ENCODE data around the gene UPP1.

The UPP1 gene

DNA sequence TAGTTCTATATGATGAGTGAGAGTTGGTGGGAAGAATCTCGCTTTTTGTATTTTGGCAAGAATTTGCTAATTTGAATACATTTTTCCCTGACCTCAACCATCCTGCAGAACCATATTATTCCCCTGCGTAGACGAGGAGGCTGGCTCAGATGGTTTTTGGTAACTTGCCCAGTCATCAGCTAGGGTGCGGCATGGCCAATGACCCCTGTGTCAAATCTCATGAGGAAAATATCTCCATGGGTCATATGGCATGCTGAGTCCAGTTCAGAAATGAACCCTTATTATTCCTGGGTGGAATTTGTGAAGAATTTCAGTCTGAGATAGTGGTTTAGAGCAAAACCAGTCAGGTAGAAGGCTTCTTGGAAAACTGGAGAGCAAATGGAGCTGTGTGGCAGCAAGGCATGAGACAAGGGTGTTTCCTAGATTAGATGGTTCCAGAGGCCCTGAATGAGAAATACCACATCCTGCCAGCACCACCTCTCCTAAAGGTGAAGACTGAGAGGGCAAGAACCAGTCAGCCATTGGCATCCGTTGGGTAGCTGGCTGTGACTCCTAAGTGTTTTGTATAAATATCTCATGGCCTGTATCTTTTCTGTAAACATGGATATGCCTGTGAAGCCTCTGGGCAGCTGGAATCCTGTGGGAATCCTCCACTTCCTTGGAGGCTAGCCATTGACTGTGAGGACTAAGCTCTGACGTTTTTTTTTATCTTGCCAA, 5.8 kb upstream of the UPP1 start:
- no peaks in the 10 kb centered on the region for H3F3A ChIP-seq (ENCODE audit: insufficient read depth, low read length)
- no peak overlapping the region for H3K4me2 ChIP-seq (ENCODE audit: low read length)
- TF ChIP-seq, protein P1, sequence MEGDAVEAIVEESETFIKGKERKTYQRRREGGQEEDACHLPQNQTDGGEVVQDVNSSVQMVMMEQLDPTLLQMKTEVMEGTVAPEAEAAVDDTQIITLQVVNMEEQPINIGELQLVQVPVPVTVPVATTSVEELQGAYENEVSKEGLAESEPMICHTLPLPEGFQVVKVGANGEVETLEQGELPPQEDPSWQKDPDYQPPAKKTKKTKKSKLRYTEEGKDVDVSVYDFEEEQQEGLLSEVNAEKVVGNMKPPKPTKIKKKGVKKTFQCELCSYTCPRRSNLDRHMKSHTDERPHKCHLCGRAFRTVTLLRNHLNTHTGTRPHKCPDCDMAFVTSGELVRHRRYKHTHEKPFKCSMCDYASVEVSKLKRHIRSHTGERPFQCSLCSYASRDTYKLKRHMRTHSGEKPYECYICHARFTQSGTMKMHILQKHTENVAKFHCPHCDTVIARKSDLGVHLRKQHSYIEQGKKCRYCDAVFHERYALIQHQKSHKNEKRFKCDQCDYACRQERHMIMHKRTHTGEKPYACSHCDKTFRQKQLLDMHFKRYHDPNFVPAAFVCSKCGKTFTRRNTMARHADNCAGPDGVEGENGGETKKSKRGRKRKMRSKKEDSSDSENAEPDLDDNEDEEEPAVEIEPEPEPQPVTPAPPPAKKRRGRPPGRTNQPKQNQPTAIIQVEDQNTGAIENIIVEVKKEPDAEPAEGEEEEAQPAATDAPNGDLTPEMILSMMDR (IDR thresholded peaks at IDR 0.05; ENCODE audit: low read length): no peak
- no peak for TF ChIP-seq EZH2 (IDR thresholded peaks at IDR 0.05; ENCODE audit: borderline replicate concordance, low read length)

DNA sequence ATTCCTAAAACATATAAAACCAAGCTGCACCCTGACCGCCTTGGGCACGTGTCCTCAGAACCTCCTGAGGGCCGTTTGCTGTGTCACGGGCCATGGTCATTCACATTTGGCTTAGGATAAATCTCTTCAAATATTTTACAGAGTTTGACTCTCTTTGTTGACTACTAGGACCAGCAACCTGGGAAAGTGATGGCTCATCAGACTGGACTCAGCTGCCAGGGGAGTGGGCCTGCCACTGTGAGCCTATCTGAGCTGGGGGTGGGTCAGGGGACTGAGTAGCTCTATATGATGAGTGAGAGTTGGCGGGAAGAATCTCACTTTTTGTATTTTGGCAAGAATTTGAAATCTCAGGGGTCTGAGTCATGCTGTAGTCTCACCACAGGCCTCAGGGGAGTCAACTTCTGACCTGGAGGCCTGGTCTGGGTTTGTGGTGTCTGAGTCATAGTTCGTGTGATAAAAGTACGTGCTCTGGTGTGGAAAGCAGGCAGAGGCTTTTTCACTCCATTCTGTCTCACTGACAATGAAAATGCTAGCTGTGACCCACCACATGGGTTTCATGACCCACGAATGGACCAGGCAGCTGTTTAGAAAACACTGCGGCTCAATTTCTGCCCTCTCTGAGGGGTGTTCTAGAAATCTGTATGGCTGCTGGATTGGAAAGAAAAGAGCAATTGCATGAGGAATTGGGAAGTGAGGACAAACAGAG, 4.2 kb upstream of the UPP1 start:
- no peaks in the 10 kb centered on the region for H3K9me2 ChIP-seq (ENCODE audit: low read depth, low read length)
- H3K36me3 ChIP-seq (ENCODE audit: insufficient read depth, low read length): no peaks in the 10 kb centered on the region
- H3K27me3 ChIP-seq (ENCODE audit: insufficient read depth, low read length): no peaks in the 10 kb centered on the region
- no peaks in the 10 kb centered on the region for H3F3A ChIP-seq (ENCODE audit: insufficient read depth, low read length)
- no peak overlapping the region for H2AFZ ChIP-seq (ENCODE audit: low read length)
- peaks cover 46% of the 10 kb centered on the region for H3K4me1 ChIP-seq (ENCODE audit: insufficient read depth, low read length, severe bottlenecking)
- H3K4me2 ChIP-seq (ENCODE audit: low read length): peak overlapping the region; percentile 21; the same call in 1 of the 2 replicates
- TF ChIP-seq, protein P1 (IDR thresholded peaks at IDR 0.05; ENCODE audit: low read length): no peak
- TF ChIP-seq EZH2 (IDR thresholded peaks at IDR 0.05; ENCODE audit: borderline replicate concordance, low read length): no peak
- no peak overlapping the region; the same call in 1 of the 2 replicates for H3K9ac ChIP-seq (ENCODE audit: low read length)
- H3K79me2 ChIP-seq (ENCODE audit: insufficient read depth, low read length): no peaks in the 10 kb centered on the region
- no peak overlapping the region for H3K4me3 ChIP-seq (ENCODE audit: low read depth, low read length, poor library complexity, severe bottlenecking)
- H3K9me3 ChIP-seq (ENCODE audit: low read length): no peaks in the 10 kb centered on the region
- no peaks in the 10 kb centered on the region for H4K20me1 ChIP-seq (ENCODE audit: insufficient read depth, low read length)
- H3K27ac ChIP-seq (ENCODE audit: low read depth, low read length, poor library complexity, severe bottlenecking): peak overlapping the region; percentile 90

More for the DNA sequence above, 5.8 kb upstream of the UPP1 start:
- no peaks in the 10 kb centered on the region for H3K36me3 ChIP-seq (ENCODE audit: insufficient read depth, low read length)
- H3K4me3 ChIP-seq (ENCODE audit: low read depth, low read length, poor library complexity, severe bottlenecking): no peak overlapping the region
- H3K27me3 ChIP-seq (ENCODE audit: insufficient read depth, low read length): no peaks in the 10 kb centered on the region
- H3K9me3 ChIP-seq (ENCODE audit: low read length): no peaks in the 10 kb centered on the region
- no peak overlapping the region for H3K9ac ChIP-seq (ENCODE audit: low read length)
- H2AFZ ChIP-seq (ENCODE audit: low read length): no peak overlapping the region
- peaks cover 39% of the 10 kb centered on the region for H3K4me1 ChIP-seq (ENCODE audit: insufficient read depth, low read length, severe bottlenecking)
- no peaks in the 10 kb centered on the region for H3K9me2 ChIP-seq (ENCODE audit: low read depth, low read length)
- no peaks in the 10 kb centered on the region for H3K79me2 ChIP-seq (ENCODE audit: insufficient read depth, low read length)
- no peak overlapping the region for H3K27ac ChIP-seq (ENCODE audit: low read depth, low read length, poor library complexity, severe bottlenecking)
- H4K20me1 ChIP-seq (ENCODE audit: insufficient read depth, low read length): no peaks in the 10 kb centered on the region

DNA sequence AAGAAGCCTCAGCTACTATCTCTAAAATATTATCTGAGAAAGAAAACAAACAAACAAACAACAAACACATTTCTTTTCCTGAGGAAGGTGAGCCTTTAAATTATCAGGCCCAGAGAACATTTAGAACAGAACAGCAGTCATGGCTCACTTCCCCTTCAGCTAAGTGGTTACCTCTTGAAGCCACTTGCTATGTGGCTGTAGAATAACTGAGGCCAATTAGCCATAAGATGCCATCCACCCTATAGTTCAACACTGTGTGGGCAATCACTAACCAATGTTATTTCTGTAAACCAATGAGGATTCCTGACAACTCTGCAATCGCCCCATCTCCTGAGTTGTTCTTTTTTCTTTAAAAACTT, 3.7 kb upstream of the UPP1 start:
- no peak overlapping the region; the same call in 1 of the 2 replicates for H3K9ac ChIP-seq (ENCODE audit: low read length)
- H3K79me2 ChIP-seq (ENCODE audit: insufficient read depth, low read length): no peaks in the 10 kb centered on the region
- H2AFZ ChIP-seq (ENCODE audit: low read length): no peak overlapping the region
- no peak overlapping the region for H3K4me3 ChIP-seq (ENCODE audit: low read depth, low read length, poor library complexity, severe bottlenecking)
- H3K27ac ChIP-seq (ENCODE audit: low read depth, low read length, poor library complexity, severe bottlenecking): peak overlapping the region; percentile 90
- no peaks in the 10 kb centered on the region for H3K36me3 ChIP-seq (ENCODE audit: insufficient read depth, low read length)
- no peaks in the 10 kb centered on the region for H4K20me1 ChIP-seq (ENCODE audit: insufficient read depth, low read length)
- peak overlapping the region; percentile 21; the same call in 1 of the 2 replicates for H3K4me2 ChIP-seq (ENCODE audit: low read length)
- peaks cover 47% of the 10 kb centered on the region for H3K4me1 ChIP-seq (ENCODE audit: insufficient read depth, low read length, severe bottlenecking)
- no peaks in the 10 kb centered on the region for H3K27me3 ChIP-seq (ENCODE audit: insufficient read depth, low read length)
- no peaks in the 10 kb centered on the region for H3K9me3 ChIP-seq (ENCODE audit: low read length)
- H3F3A ChIP-seq (ENCODE audit: insufficient read depth, low read length): no peaks in the 10 kb centered on the region
- TF ChIP-seq, protein P1 (IDR thresholded peaks at IDR 0.05; ENCODE audit: low read length): no peak
- no peak for TF ChIP-seq EZH2 (IDR thresholded peaks at IDR 0.05; ENCODE audit: borderline replicate concordance, low read length)
- no peaks in the 10 kb centered on the region for H3K9me2 ChIP-seq (ENCODE audit: low read depth, low read length)

All from OCI-LY1 (cell line).